IMR-90 (cell line): Measurements from ENCODE around the gene KIAA0513.

Experiments used
- CEBPB ChIP-seq: IDR thresholded peaks from 2 replicates; pipeline ENCODE4 v1.6.1; 2012; ENCODE audit warnings: low read depth, low read length, improper control_type of control experiment
- CTCF ChIP-seq: conservative IDR thresholded peaks from 2 replicates; pipeline ENCODE4 v1.5.1; 2012; ENCODE audit warnings: mild to moderate bottlenecking, low read depth, low read length, improper control_type of control experiment
- MXI1 ChIP-seq: IDR thresholded peaks from 2 replicates; pipeline ENCODE4 v1.6.1; 2012; ENCODE audit warnings: low read depth, mild to moderate bottlenecking, low read length, moderate library complexity, borderline replicate concordance

- TF ChIP-seq MXI1: no peak
- no peak for TF ChIP-seq CTCF
- TF ChIP-seq CEBPB: no peak
Measured at GRCh38 chr16:85066346-85066885, 38.8 kb downstream of the KIAA0513 start.
